GM18505 (cell line): Measurements from ENCODE around the gene CHURC1.
A peak's percentile ranks its signal among the peaks of the same experiment; 100 is the strongest.

Experiments
- ATAC-seq: cut with Tn5 transposase; IDR thresholded peaks from one replicate; pipeline ENCODE4 v1.9.1; 2021; ENCODE audit not compliant: unreplicated experiment
- POLR2A ChIP-seq: IDR thresholded peaks from 4 replicates; pipeline ENCODE4 v1.6.1; 2011; ENCODE audit warnings: borderline replicate concordance; ENCODE audit not compliant: insufficient read depth, insufficient read length; ENCODE audit errors: extremely low read depth

The CHURC1 gene

GRCh38 chr14:64965356-64966000 is 51.2 kb downstream of the CHURC1 start:
- TF ChIP-seq POLR2A: no peak
- ATAC-seq: no peak

- ATAC-seq: no peak
- TF ChIP-seq POLR2A: no peak
Observed at GRCh38 chr14:64966976-64967375, 52.7 kb downstream of the CHURC1 start.

- ATAC-seq: no peak
- TF ChIP-seq POLR2A: no peak
Observed at GRCh38 chr14:64968167-64968566, 53.9 kb downstream of the CHURC1 start.

- ATAC-seq: no peak
- no peak for TF ChIP-seq POLR2A
Observed at GRCh38 chr14:64968651-64969050, 54.4 kb downstream of the CHURC1 start.

- no peak for ATAC-seq
- TF ChIP-seq POLR2A: no peak
Observed at GRCh38 chr14:64970041-64970440, 55.8 kb downstream of the CHURC1 start.

GRCh38 chr14:64970776-64971477 is 56.7 kb downstream of the CHURC1 start:
- no peak for ATAC-seq

GRCh38 chr14:64971491-64971942 is 57.3 kb downstream of the CHURC1 start:
- no peak for TF ChIP-seq POLR2A
- no peak for ATAC-seq

More at GRCh38 chr14:64970776-64971477, 56.7 kb downstream of the CHURC1 start:
- TF ChIP-seq POLR2A: no peak

GRCh38 chr14:64971943-64972791 is 57.9 kb downstream of the CHURC1 start, which contains the start of gene RAB15:
Gene RAB15, minus strand, starts transcription at chr14:64972336. Its CDS starts 260 bp downstream, at chr14:64972076.
- TF ChIP-seq POLR2A: no peak
- peak; percentile 47 for ATAC-seq

GRCh38 chr14:64973026-64973442 is 58.8 kb downstream of the CHURC1 start:
- no peak for ATAC-seq
- TF ChIP-seq POLR2A: no peak

GRCh38 chr14:64973826-64974225 is 59.6 kb downstream of the CHURC1 start:
- TF ChIP-seq POLR2A: no peak

GRCh38 chr14:64974563-64974962 is 60.3 kb downstream of the CHURC1 start:
- TF ChIP-seq POLR2A: no peak
- no peak for ATAC-seq

More at GRCh38 chr14:64973826-64974225, 59.6 kb downstream of the CHURC1 start:
- no peak for ATAC-seq

GRCh38 chr14:64979336-64980074 is 65.2 kb downstream of the CHURC1 start:
- ATAC-seq: no peak

GRCh38 chr14:64983439-64984310 is 69.4 kb downstream of the CHURC1 start:
- ATAC-seq: no peak
- TF ChIP-seq POLR2A: no peak

More at GRCh38 chr14:64979336-64980074, 65.2 kb downstream of the CHURC1 start:
- no peak for TF ChIP-seq POLR2A
